ENCODE results near the gene FZD4. TPM values are rescaled to one million over a fixed set of nuclear protein-coding genes. Genes with fewer than 3 reads are reported as not detected.

FZD4 gene
- total and polyA plus RNA-seq, 3 experiments from 2014 or later: 0.07 to 0.09 TPM; not detected in 1

GRCh38 chr11:86932924-86933875 lies 22.0 kb downstream of the FZD4 start:
- ChIA-PET POLR2A (no interaction called here), CTCF (interaction anchor here (0.5 to 2.0 kb wide), 3 partner anchors 9 to 358 kb away, joined by 3 to 5 read pairs (median 3); no protein-coding TSS in a partner anchor)
- no peaks in the 10 kb centered on the region for H3K36me3 ChIP-seq (ENCODE audit: insufficient read depth, low read length)
- Mint-ChIP-seq H3K27me3 (peaks cover 0 to 6% of the 10 kb centered on the region in 2 donors), H3K4me1 (peaks cover 0 to 3% (median 2%) of the 10 kb centered on the region in 3 donors), H3K9me3 (no peaks in the 10 kb centered on the region), H3K36me3 (no peaks in the 10 kb centered on the region), H3K27ac (no peak overlapping the region), H3K4me3 (no peak overlapping the region)
- H3K4me1 ChIP-seq (ENCODE audit: insufficient read depth, low read length): no peaks in the 10 kb centered on the region
- no peak overlapping the region for H3K27ac ChIP-seq (ENCODE audit: low read depth, low read length)
- H3K9me3 ChIP-seq (ENCODE audit: low read length): no peaks in the 10 kb centered on the region
- no peak for DNase-seq
- no peaks in the 10 kb centered on the region for H3K27me3 ChIP-seq (ENCODE audit: insufficient read depth, low read length, poor library complexity, severe bottlenecking)
- H3K4me3 ChIP-seq (ENCODE audit: low read length): no peak overlapping the region

DNA sequence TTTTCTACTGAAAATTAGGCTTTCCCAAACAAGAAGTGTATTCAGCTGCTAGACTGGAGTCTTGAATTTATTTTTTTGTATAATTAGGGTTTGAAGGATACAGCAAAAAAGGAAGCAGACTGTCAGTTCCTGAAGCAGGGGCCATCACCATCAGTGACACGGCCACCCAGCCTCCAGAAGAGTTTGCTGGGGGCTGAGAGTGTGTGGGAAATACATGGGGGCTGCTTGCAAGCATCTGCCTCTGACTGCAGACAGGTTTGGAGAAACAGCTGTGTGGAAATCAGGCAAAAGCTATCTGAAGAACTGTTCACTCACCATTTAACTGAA lies 23.0 kb downstream of the FZD4 start:
- H3K4me1 ChIP-seq (ENCODE audit: insufficient read depth, low read length): no peaks in the 10 kb centered on the region
- Mint-ChIP-seq H3K27ac (no peak overlapping the region), H3K36me3 (no peaks in the 10 kb centered on the region), H3K9me3 (no peaks in the 10 kb centered on the region), H3K4me1 (peaks cover 0 to 3% (median 2%) of the 10 kb centered on the region in 3 donors), H3K4me3 (no peak overlapping the region), H3K27me3 (peaks cover under 1 to 5% of the 10 kb centered on the region in 2 donors)
- H3K27me3 ChIP-seq (ENCODE audit: insufficient read depth, low read length, poor library complexity, severe bottlenecking): no peaks in the 10 kb centered on the region
- H3K9me3 ChIP-seq (ENCODE audit: low read length): no peaks in the 10 kb centered on the region
- no peak overlapping the region for H3K27ac ChIP-seq (ENCODE audit: low read depth, low read length)
- H3K36me3 ChIP-seq (ENCODE audit: insufficient read depth, low read length): no peaks in the 10 kb centered on the region
- no peak for DNase-seq
- ChIA-PET CTCF (interaction anchor here (0.9 kb wide), 2 partner anchors 10 to 358 kb away, joined by 3 to 4 read pairs; no protein-coding TSS in a partner anchor), POLR2A (no interaction called here)
- no peak overlapping the region for H3K4me3 ChIP-seq (ENCODE audit: low read length)

GRCh38 chr11:86931548-86932258 lies 23.5 kb downstream of the FZD4 start:
- peaks cover 0 to 3% (median 2%) of the 10 kb centered on the region in 3 donors for H3K4me1 Mint-ChIP-seq
- Histone ChIP-seq H3K27me3 (ENCODE audit: insufficient read depth, low read length, poor library complexity, severe bottlenecking) (no peaks in the 10 kb centered on the region), H3K9me3 (ENCODE audit: low read length) (no peaks in the 10 kb centered on the region), H3K4me3 (ENCODE audit: low read length) (no peak overlapping the region), H3K27ac (ENCODE audit: low read depth, low read length) (peak overlapping the region; percentile 30), H3K36me3 (ENCODE audit: insufficient read depth, low read length) (no peaks in the 10 kb centered on the region), H3K4me1 (ENCODE audit: insufficient read depth, low read length) (no peaks in the 10 kb centered on the region)
- no peak overlapping the region for H3K4me3 Mint-ChIP-seq
- peaks cover 5 to 10% of the 10 kb centered on the region in 2 donors for H3K27me3 Mint-ChIP-seq
- H3K27ac Mint-ChIP-seq: no peak overlapping the region
- no peaks in the 10 kb centered on the region for H3K9me3 Mint-ChIP-seq
- H3K36me3 Mint-ChIP-seq: no peaks in the 10 kb centered on the region
- DNase-seq: no peak
- ChIA-PET POLR2A (no interaction called here), CTCF (interaction anchor here (0.8 to 0.9 kb wide), 3 partner anchors 10 to 358 kb away, joined by 3 to 4 read pairs (median 3); no protein-coding TSS in a partner anchor)

DNA sequence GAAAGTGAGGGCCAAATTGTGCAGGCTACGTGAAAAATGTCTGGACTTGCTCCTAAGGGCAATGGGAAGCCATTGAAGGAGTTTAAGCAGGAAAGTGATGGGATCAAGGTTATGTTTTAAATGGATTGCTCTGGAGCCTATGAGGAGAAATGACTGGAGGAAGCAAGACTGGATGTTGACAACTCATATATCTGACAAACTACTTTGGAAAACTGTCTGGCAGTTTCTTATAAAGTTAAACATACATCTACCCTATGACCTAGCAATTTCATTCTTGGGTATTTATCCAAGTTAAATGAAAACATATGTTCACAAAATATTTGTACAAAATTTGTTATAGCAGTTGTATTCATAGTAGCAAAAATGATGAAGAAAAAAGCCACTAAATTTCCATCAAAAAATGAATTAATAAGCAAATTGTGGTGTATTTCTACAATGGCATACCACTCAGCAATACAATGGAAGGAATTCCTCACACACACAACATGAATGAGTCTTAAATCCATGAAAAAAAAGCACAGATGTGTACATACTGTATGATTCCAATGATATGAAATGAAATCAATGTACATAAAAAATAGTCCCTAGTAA lies 24.1 kb downstream of the FZD4 start:
- no peak for DNase-seq
- Histone ChIP-seq H3K9me3 (ENCODE audit: low read length) (no peaks in the 10 kb centered on the region), H3K4me3 (ENCODE audit: low read length) (no peak overlapping the region), H3K36me3 (ENCODE audit: insufficient read depth, low read length) (no peaks in the 10 kb centered on the region), H3K4me1 (ENCODE audit: insufficient read depth, low read length) (no peaks in the 10 kb centered on the region), H3K27me3 (ENCODE audit: insufficient read depth, low read length, poor library complexity, severe bottlenecking) (no peaks in the 10 kb centered on the region), H3K27ac (ENCODE audit: low read depth, low read length) (peak overlapping the region; percentile 30)
- CTCF ChIA-PET: interaction anchor here (0.8 to 1.6 kb wide), 2 partner anchors 9 to 358 kb away, joined by 3 to 6 read pairs; no protein-coding TSS in a partner anchor
- Mint-ChIP-seq H3K4me1 (peaks cover 0 to 3% (median 2%) of the 10 kb centered on the region in 3 donors), H3K4me3 (no peak overlapping the region), H3K27me3 (peaks cover 6 to 12% of the 10 kb centered on the region in 2 donors), H3K27ac (no peak overlapping the region), H3K36me3 (no peaks in the 10 kb centered on the region), H3K9me3 (no peaks in the 10 kb centered on the region)
- POLR2A ChIA-PET: no interaction called here

GRCh38 chr11:86926975-86927374 lies 28.2 kb downstream of the FZD4 start:
- Histone ChIP-seq H3K36me3 (ENCODE audit: insufficient read depth, low read length) (no peaks in the 10 kb centered on the region), H3K27ac (ENCODE audit: low read depth, low read length) (no peak overlapping the region), H3K4me3 (ENCODE audit: low read length) (no peak overlapping the region), H3K9me3 (ENCODE audit: low read length) (no peaks in the 10 kb centered on the region), H3K4me1 (ENCODE audit: insufficient read depth, low read length) (no peaks in the 10 kb centered on the region), H3K27me3 (ENCODE audit: insufficient read depth, low read length, poor library complexity, severe bottlenecking) (no peaks in the 10 kb centered on the region)
- Mint-ChIP-seq H3K27ac (no peak overlapping the region), H3K4me1 (peaks cover 0 to 2% (median 1%) of the 10 kb centered on the region in 3 donors), H3K4me3 (no peak overlapping the region), H3K36me3 (no peaks in the 10 kb centered on the region), H3K27me3 (peaks cover 6 to 22% of the 10 kb centered on the region in 2 donors), H3K9me3 (no peaks in the 10 kb centered on the region)
- POLR2A ChIA-PET: no interaction called here
- DNase-seq: no peak
- CTCF ChIA-PET: interaction anchor here (1.2 to 1.5 kb wide), 2 partner anchors 12 to 368 kb away, joined by 3 read pairs; no protein-coding TSS in a partner anchor

GRCh38 chr11:86923999-86924766 lies 31.0 kb downstream of the FZD4 start:
- DNase-seq: no peak
- Mint-ChIP-seq H3K27ac (no peak overlapping the region), H3K27me3 (peaks cover 6 to 26% of the 10 kb centered on the region in 2 donors), H3K36me3 (no peaks in the 10 kb centered on the region), H3K4me1 (no peaks in the 10 kb centered on the region), H3K4me3 (no peak overlapping the region), H3K9me3 (no peaks in the 10 kb centered on the region)
- Histone ChIP-seq H3K27me3 (ENCODE audit: insufficient read depth, low read length, poor library complexity, severe bottlenecking) (no peaks in the 10 kb centered on the region), H3K36me3 (ENCODE audit: insufficient read depth, low read length) (no peaks in the 10 kb centered on the region), H3K4me1 (ENCODE audit: insufficient read depth, low read length) (no peaks in the 10 kb centered on the region), H3K27ac (ENCODE audit: low read depth, low read length) (peak overlapping the region; percentile 14), H3K4me3 (ENCODE audit: low read length) (no peak overlapping the region), H3K9me3 (ENCODE audit: low read length) (no peaks in the 10 kb centered on the region)
- ChIA-PET POLR2A (no interaction called here), CTCF (interaction anchor here (1.6 kb wide), 1 partner anchor 10 kb away, joined by 5 read pairs; no protein-coding TSS in a partner anchor)

- POLR2A ChIA-PET: no interaction called here
- Mint-ChIP-seq H3K27ac (no peak overlapping the region), H3K36me3 (no peaks in the 10 kb centered on the region), H3K27me3 (peaks cover 7 to 21% of the 10 kb centered on the region in 2 donors), H3K4me3 (no peak overlapping the region), H3K9me3 (no peaks in the 10 kb centered on the region), H3K4me1 (no peaks in the 10 kb centered on the region)
- Histone ChIP-seq H3K9me3 (ENCODE audit: low read length) (no peaks in the 10 kb centered on the region), H3K4me3 (ENCODE audit: low read length) (no peak overlapping the region), H3K27ac (ENCODE audit: low read depth, low read length) (no peak overlapping the region), H3K4me1 (ENCODE audit: insufficient read depth, low read length) (no peaks in the 10 kb centered on the region), H3K27me3 (ENCODE audit: insufficient read depth, low read length, poor library complexity, severe bottlenecking) (no peaks in the 10 kb centered on the region), H3K36me3 (ENCODE audit: insufficient read depth, low read length) (no peaks in the 10 kb centered on the region)
- no peak for DNase-seq
- CTCF ChIA-PET: interaction anchor here (1.0 kb wide), 1 partner anchor 10 kb away, joined by 3 read pairs; no protein-coding TSS in a partner anchor
These were observed 33.0 kb downstream of the FZD4 start for GRCh38 chr11:86922225-86922624.
